ENCODE data around the gene LINC00305.

DNA sequence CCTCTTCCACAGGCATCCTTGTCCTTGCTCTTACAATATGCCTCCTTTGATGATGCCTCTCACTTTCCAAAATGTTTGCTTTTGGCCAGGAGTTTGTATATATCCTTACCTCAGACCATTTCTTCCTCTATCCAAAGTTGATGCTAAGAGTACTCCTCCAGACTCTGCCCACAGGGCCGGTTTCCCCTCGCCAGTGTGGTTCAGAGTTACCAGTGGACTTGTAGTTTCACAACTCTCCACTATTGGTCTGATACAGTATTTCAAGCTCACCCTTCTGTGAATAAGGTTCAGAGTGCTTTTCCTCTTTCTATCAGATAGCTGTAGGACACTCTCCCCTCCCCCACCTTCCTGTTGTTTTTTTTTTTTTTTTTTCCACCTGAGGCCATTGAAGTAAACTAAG, 42.2 kb upstream of the LINC00305 start:
- TF ChIP-seq, protein P1, sequence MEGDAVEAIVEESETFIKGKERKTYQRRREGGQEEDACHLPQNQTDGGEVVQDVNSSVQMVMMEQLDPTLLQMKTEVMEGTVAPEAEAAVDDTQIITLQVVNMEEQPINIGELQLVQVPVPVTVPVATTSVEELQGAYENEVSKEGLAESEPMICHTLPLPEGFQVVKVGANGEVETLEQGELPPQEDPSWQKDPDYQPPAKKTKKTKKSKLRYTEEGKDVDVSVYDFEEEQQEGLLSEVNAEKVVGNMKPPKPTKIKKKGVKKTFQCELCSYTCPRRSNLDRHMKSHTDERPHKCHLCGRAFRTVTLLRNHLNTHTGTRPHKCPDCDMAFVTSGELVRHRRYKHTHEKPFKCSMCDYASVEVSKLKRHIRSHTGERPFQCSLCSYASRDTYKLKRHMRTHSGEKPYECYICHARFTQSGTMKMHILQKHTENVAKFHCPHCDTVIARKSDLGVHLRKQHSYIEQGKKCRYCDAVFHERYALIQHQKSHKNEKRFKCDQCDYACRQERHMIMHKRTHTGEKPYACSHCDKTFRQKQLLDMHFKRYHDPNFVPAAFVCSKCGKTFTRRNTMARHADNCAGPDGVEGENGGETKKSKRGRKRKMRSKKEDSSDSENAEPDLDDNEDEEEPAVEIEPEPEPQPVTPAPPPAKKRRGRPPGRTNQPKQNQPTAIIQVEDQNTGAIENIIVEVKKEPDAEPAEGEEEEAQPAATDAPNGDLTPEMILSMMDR (IDR thresholded peaks at IDR 0.05), result no peak
- no peak for TF ChIP-seq POLR2A (IDR thresholded peaks at IDR 0.05)
- no peak for TF ChIP-seq POLR2AphosphoS5 (IDR thresholded peaks at IDR 0.05; ENCODE audit: insufficient read depth in 1 of 2, low read depth in 1 of 2)
